Naive thymus-derived CD8-positive, alpha-beta T cell (primary cell): ENCODE data around the gene CNST. TPM values are rescaled to one million over a fixed set of nuclear protein-coding genes. Genes with fewer than 3 reads are reported as not detected.
"Not testable (repeated sequence)": the region's sequence is repeated elsewhere in the genome, so short reads cannot be mapped to it uniquely, and the experiment has no call there.

ENCODE experiments used
- ATAC-seq, 2 donors: fragments of 150-1000 bp; cut with Tn5 transposase in 1 of 2; sonication (Bioruptor Pico), chemical (Tn5 transposase) in 1 of 2; 1 replicate in 1 of 2; 2 replicates in 1 of 2; pipeline ENCODE4 v1.10.0; 2021; ENCODE audit warnings: mild to moderate bottlenecking in 2 of 2, moderate library complexity in 2 of 2
- POLR2A ChIA-PET: fragments of 350-600 bp; sonication (Branson Sonifier 250); formaldehyde crosslinking; loops from one replicate; lab custom pipeline; 2021; ENCODE audit warnings: antibody characterized with exemption; lab: Charles Lee
- DNase-seq, 10 donors: peaks; one replicate each; pipeline versions ENCODE4 v3.0.0 to v3.0.0-alpha.2; 2020 to 2022
- H3K27ac Mint-ChIP-seq, 10 donors: one replicate each; pipeline ENCODE4 v1.8.0; 2020 to 2022; ENCODE audit warnings: mild to moderate bottlenecking in 10 of 10, mixed read lengths in 10 of 10, moderate library complexity in 4 of 10, inconsistent platforms in 1 of 10
- H3K27me3 Mint-ChIP-seq, 5 donors: one replicate each; pipeline ENCODE4 v1.8.0; 2021 to 2022; ENCODE audit warnings: mixed read lengths in 5 of 5
- H3K36me3 Mint-ChIP-seq, 3 donors: one replicate each; pipeline ENCODE4 v1.8.0; 2020 to 2022; ENCODE audit warnings: mixed read lengths in 3 of 3, mild to moderate bottlenecking in 2 of 3, inconsistent platforms in 1 of 3
- H3K4me1 Mint-ChIP-seq, 4 donors: one replicate each; pipeline ENCODE4 v1.8.0; 2021 to 2022; ENCODE audit warnings: mixed read lengths in 4 of 4
- H3K4me3 Mint-ChIP-seq, 10 donors: one replicate each; pipeline ENCODE4 v1.8.0; 2020 to 2022; ENCODE audit warnings: mild to moderate bottlenecking in 10 of 10, mixed read lengths in 10 of 10, moderate library complexity in 6 of 10, inconsistent platforms in 1 of 10
- H3K9me3 Mint-ChIP-seq, 9 donors: one replicate each; pipeline ENCODE4 v1.8.0; 2020 to 2022; ENCODE audit warnings: mixed read lengths in 9 of 9, mild to moderate bottlenecking in 3 of 9, inconsistent platforms in 1 of 9, moderate library complexity in 1 of 9
- polyA plus RNA-seq, 3 donors: library from polyadenylated mRNA; unstranded; fragments of 300-500 nt; fragmentation: Illumina TruSeq; gene quantifications; one replicate each; pipeline ENCODE4 v1.2.3, GENCODE V29; 2021
- total RNA-seq, 8 experiments: library from RNA in 2 of 8; stranded (reverse) in 2 of 8; gene quantifications; one replicate each; pipeline ENCODE4 v1.2.3 and lab custom pipeline; 2021 to 2026

Gene CNST
- total and polyA plus RNA-seq, 5 experiments from 2014 or later = 32.0 to 88.6 (median 48.3) TPM

- Mint-ChIP-seq H3K36me3 (peaks cover 0 to 26% (median 0%) of the 10 kb centered on the region in 3 donors), H3K4me3 (peak overlapping the region; percentile 97 to 99 (median 98)), H3K9me3 (no peaks in the 10 kb centered on the region), H3K4me1 (peaks cover 14 to 52% (median 47%) of the 10 kb centered on the region in 4 donors), H3K27ac (peak overlapping the region; percentile 84 to 99 (median 96)), H3K27me3 (no peaks in the 10 kb centered on the region)
- POLR2A ChIA-PET = interaction anchor here (0.7 to 2.6 kb wide), 3 partner anchors 13 to 1730 kb away, joined by 3 to 26 read pairs (median 5); no protein-coding TSS in a partner anchor
- no peak for DNase-seq
- ATAC-seq = no peak
Observed at GRCh38 chr1:246564839-246565750, 1.2 kb upstream of the CNST start.

DNA sequence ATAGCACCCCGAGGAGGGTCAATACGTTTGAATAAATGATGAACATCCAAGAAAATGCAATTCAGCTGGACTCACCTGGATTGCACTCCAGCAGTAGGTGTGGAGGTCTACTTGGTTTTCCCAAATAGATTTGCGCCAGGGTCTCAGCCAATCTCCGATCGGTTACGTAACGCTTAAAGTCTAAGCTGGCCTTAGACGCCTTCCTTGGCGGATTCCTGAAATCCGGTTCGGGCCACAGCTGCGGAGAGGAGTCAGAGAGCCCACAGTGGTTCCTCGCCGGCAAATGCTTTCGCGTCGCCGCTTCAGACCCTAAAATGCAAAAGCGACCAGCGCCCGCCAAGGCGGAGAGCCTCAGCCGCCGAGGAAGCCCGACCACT, 517 bp upstream of the CNST start:
- H3K27me3 Mint-ChIP-seq = no peaks in the 10 kb centered on the region
- ATAC-seq = no peak
- peak overlapping the region; percentile 97 to 99 (median 98) for H3K4me3 Mint-ChIP-seq
- no peak for DNase-seq
- POLR2A ChIA-PET = interaction anchor here (0.6 to 2.6 kb wide), 5 partner anchors 12 to 1731 kb away, joined by 3 to 26 read pairs (median 5); no protein-coding TSS in a partner anchor
- H3K27ac Mint-ChIP-seq = peak overlapping the region; percentile 93 to 99 (median 98)
- H3K9me3 Mint-ChIP-seq = no peaks in the 10 kb centered on the region
- H3K4me1 Mint-ChIP-seq = peaks cover 13 to 59% (median 50%) of the 10 kb centered on the region in 4 donors
- H3K36me3 Mint-ChIP-seq = peaks cover 0 to 20% (median 0%) of the 10 kb centered on the region in 3 donors

DNA sequence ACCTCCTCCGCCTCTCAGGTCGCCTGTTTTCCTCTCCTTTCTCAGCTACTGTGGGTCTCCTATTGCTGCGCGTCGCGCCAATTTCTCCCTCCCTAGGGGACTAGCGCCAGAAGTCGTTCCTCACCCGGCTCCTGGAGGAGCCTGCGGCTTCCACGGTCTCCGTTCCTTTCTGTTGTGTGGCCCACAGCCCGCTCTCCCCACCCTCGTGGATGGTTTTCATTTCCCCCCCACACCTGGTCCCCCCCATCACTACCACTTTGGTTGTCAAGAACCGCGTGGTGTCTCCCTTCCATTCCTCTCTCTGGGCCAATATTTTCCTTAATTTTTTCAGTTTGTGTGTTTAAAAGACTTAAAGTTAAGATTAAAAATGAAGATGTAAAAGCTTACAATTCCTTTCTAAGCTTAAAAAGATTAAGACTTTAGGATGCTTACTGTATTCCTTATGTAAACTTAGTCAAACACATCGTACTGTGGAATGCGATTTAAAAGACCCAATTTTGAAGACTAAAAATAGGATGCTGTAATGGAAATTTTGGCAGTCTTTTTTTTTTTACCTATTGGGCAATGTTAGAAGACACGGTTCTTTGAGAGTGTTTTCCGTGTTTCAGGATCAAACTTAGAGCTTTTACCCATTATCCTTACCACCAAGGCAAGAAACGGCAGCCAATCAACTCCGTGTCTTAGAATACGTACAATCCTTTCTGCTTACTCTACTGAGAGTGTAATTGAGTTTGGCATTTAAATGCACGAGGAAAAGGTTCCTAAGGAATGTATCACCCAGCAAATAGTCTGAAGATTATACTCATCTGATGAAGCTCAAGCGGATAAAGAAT, 773 bp downstream of the CNST start:
- ATAC-seq (peak; percentile 31 to 37), DNase-seq (peak in 5 of 10 donors; percentile 25 to 78 (median 30))
- Mint-ChIP-seq H3K36me3 (peaks cover 0 to 16% (median 0%) of the 10 kb centered on the region in 3 donors), H3K4me1 (peaks cover 15 to 72% (median 56%) of the 10 kb centered on the region in 4 donors), H3K27ac (peak overlapping the region; percentile 93 to 99 (median 98)), H3K27me3 (no peaks in the 10 kb centered on the region), H3K4me3 (peak overlapping the region; percentile 97 to 99 (median 98)), H3K9me3 (no peaks in the 10 kb centered on the region)
- POLR2A ChIA-PET = interaction anchor here (0.8 to 2.6 kb wide), 6 partner anchors 11 to 1732 kb away, joined by 3 to 26 read pairs (median 4); partner anchors contain the start of gene SMYD3

DNA sequence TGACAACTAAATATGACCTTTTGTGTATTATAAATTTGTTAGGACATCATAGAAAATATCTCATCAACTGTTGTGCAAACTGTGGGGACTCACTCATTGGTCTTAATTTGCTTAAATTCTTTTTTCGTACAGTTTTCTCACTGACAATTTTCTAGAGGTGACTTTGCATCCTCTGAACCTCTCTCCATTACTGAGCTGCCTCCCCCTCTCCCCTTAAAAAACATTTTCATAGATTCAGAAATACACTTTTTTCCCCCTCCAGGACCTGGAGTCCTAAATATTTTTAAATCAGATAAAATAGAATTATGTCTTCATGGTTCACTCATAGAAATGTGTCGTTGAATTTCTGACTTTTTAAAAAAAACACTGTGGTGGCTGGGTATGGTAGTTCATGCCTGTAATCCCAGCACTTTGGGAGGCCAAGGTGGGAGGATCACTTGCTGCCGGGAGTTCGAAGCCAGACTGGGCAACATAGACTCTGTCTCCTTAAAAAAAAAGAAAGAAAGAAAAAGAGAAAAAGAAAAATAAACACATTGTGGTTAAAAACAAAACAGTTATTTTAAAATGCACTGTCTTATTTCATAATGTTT, 1.5 kb downstream of the CNST start:
- DNase-seq (no peak), ATAC-seq (no peak)
- H3K4me3 Mint-ChIP-seq = peak overlapping the region; percentile 97 to 99 (median 98)
- H3K9me3 Mint-ChIP-seq = no peaks in the 10 kb centered on the region
- peaks cover 15 to 76% (median 56%) of the 10 kb centered on the region in 4 donors for H3K4me1 Mint-ChIP-seq
- POLR2A ChIA-PET = interaction anchor here (0.9 to 2.6 kb wide), 3 partner anchors 10 to 81 kb away, joined by 3 to 26 read pairs (median 8); partner anchors contain the start of gene SMYD3
- H3K36me3 Mint-ChIP-seq = peaks cover 0 to 12% (median 0%) of the 10 kb centered on the region in 3 donors
- peak overlapping the region; percentile 93 to 99 (median 98) for H3K27ac Mint-ChIP-seq
- no peaks in the 10 kb centered on the region for H3K27me3 Mint-ChIP-seq

DNA sequence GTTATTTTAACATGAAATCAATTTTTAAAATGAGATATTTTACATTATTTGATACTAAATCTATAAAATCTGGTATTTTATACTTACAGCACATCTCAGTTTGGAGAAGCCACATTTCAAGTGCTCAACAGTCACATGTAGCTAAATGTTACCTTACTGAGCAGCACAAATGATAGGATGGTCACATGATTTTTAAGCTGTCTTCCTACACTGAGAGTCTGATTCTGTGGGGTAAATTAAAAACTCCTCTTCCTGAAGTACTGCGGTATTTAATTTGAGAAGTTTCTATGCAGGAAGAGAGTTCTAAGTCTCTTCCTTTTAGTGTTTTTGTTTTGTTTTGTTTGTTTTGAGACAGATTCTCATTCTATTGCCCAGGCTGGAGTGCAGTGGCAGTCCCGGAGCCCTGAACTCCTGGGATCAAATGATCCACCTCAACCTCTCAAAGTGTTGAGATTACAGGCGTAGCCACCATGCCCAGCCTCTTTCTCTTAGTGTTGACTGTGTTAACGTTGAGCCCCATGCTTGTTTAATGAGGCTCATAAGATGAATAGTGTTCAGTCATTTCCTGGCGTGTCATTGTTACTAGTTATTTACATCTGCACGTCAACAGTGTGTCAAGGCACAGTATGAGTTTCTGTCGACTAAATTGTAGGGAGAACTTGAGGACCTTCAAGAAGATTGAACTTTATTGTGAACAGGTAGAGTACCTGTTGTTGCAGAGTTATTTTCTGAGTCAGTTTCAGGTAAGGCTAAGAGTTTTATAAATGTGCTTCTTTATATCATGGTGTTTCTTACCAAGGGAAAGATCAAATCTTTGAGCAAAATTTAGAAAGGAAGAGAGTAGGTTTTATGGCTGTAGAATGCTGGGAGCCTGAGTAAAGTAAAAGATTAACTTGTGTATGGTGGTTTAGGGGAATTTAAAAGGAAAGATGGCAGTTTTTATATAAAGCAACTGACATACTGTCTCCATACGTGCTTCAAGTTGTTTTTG, 3.3 kb downstream of the CNST start:
- H3K9me3 Mint-ChIP-seq = no peaks in the 10 kb centered on the region
- H3K36me3 Mint-ChIP-seq = peaks cover 0 to 4% (median 2%) of the 10 kb centered on the region in 3 donors
- peak overlapping the region; percentile 93 to 99 (median 96) for H3K27ac Mint-ChIP-seq
- peaks cover 18 to 82% (median 59%) of the 10 kb centered on the region in 4 donors for H3K4me1 Mint-ChIP-seq
- no peaks in the 10 kb centered on the region for H3K27me3 Mint-ChIP-seq
- POLR2A ChIA-PET = interaction anchor here (0.9 to 1.9 kb wide), 2 partner anchors 9 to 63 kb away, joined by 3 to 5 read pairs; no protein-coding TSS in a partner anchor
- ATAC-seq (peak; percentile 18 to 59), DNase-seq (peak in 7 of 10 donors; percentile 24 to 73 (median 51))
- peak overlapping the region; percentile 78 to 90 (median 83) for H3K4me3 Mint-ChIP-seq

- peak in 2 of 10 donors; percentile 22 to 40 for DNase-seq
Observed at GRCh38 chr1:246571309-246571708, 5.1 kb downstream of the CNST start.

GRCh38 chr1:246571953-246572352, 5.7 kb downstream of the CNST start:
- ATAC-seq = no peak
- H3K9me3 Mint-ChIP-seq = no peaks in the 10 kb centered on the region
- peaks cover 0 to 10% (median 3%) of the 10 kb centered on the region in 3 donors for H3K36me3 Mint-ChIP-seq
- peaks cover 20 to 82% (median 59%) of the 10 kb centered on the region in 4 donors for H3K4me1 Mint-ChIP-seq
- no peak for DNase-seq
- H3K27ac Mint-ChIP-seq = peak overlapping the region in 9 of 10 donors; percentile 93 to 99 (median 96)
- H3K4me3 Mint-ChIP-seq = peak overlapping the region in 8 of 10 donors; percentile 15 to 90 (median 83)
- H3K27me3 Mint-ChIP-seq = no peaks in the 10 kb centered on the region
- POLR2A ChIA-PET = interaction anchor here (1.9 kb wide), 1 partner anchor 66 kb away, joined by 5 read pairs; no protein-coding TSS in a partner anchor

More at GRCh38 chr1:246571309-246571708, 5.1 kb downstream of the CNST start:
- Mint-ChIP-seq H3K4me3 (peak overlapping the region; percentile 62 to 90 (median 83)), H3K4me1 (peaks cover 20 to 75% (median 55%) of the 10 kb centered on the region in 4 donors), H3K27ac (peak overlapping the region; percentile 93 to 99 (median 96)), H3K36me3 (peaks cover 0 to 10% (median 3%) of the 10 kb centered on the region in 3 donors)
- H3K9me3 Mint-ChIP-seq, H3K27me3 Mint-ChIP-seq: not testable (repeated sequence)
- POLR2A ChIA-PET = interaction anchor here (1.9 kb wide), 1 partner anchor 65 kb away, joined by 5 read pairs; no protein-coding TSS in a partner anchor
- peak in 1 of 2 donors; percentile 18 for ATAC-seq

GRCh38 chr1:246572785-246573184, 6.5 kb downstream of the CNST start:
- Mint-ChIP-seq H3K27me3 (no peaks in the 10 kb centered on the region), H3K27ac (peak overlapping the region; percentile 74 to 97 (median 89)), H3K4me3 (peak overlapping the region; percentile 39 to 78 (median 70)), H3K4me1 (peaks cover 27 to 84% (median 61%) of the 10 kb centered on the region in 4 donors), H3K9me3 (no peaks in the 10 kb centered on the region), H3K36me3 (peaks cover 0 to 10% (median 3%) of the 10 kb centered on the region in 3 donors)
- DNase-seq (no peak), ATAC-seq (no peak)
- POLR2A ChIA-PET = no interaction called here

DNA sequence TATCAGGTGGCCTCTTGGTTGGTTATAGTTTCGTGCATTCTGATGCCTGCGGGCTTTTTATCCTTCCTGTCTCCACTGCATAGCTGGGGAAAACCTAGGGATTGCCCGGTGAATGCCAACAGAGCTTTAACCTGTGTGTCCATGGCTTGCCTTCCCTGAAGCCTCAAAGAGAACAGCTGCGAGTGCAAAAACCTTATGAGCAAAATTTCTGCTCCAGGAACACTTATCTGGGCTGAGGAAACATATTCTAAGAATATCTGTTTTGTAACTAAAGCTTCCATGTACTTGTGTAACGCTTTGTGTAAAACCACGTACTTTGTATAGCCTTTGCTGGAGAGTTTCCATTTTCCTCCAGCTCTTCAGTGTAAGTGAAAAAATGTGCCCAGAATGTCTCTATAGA, 7.2 kb downstream of the CNST start:
- ATAC-seq (no peak), DNase-seq (no peak)
- no peaks in the 10 kb centered on the region for H3K27me3 Mint-ChIP-seq
- H3K36me3 Mint-ChIP-seq = peaks cover 0 to 11% (median 3%) of the 10 kb centered on the region in 3 donors
- POLR2A ChIA-PET = no interaction called here
- H3K9me3 Mint-ChIP-seq = no peaks in the 10 kb centered on the region
- peak overlapping the region; percentile 14 to 75 (median 66) for H3K4me3 Mint-ChIP-seq
- H3K4me1 Mint-ChIP-seq = peaks cover 30 to 84% (median 62%) of the 10 kb centered on the region in 4 donors
- peak overlapping the region; percentile 26 to 97 (median 89) for H3K27ac Mint-ChIP-seq

- ATAC-seq = no peak
- Mint-ChIP-seq H3K27ac (peak overlapping the region; percentile 9 to 96 (median 88)), H3K27me3 (no peaks in the 10 kb centered on the region), H3K4me3 (peak overlapping the region in 8 of 10 donors; percentile 38 to 82 (median 74)), H3K9me3 (no peaks in the 10 kb centered on the region), H3K4me1 (peaks cover 31 to 86% (median 69%) of the 10 kb centered on the region in 4 donors), H3K36me3 (peaks cover 0 to 29% (median 3%) of the 10 kb centered on the region in 3 donors)
- POLR2A ChIA-PET = interaction anchor here (3.7 kb wide), 1 partner anchor 10 kb away, joined by 26 read pairs; the partner anchor contains the start of genes CNST and TFB2M
- DNase-seq = no peak
Observed at GRCh38 chr1:246576709-246577032, 10.4 kb downstream of the CNST start.
